SK-N-MC (cell line): Measurements from ENCODE around the gene ANKRD31.
"Not testable (repeated sequence)": the region's sequence is repeated elsewhere in the genome, so short reads cannot be mapped to it uniquely, and the experiment has no call there.

Experiments
- EZH2 ChIP-seq: fragments of 200-600 bp; sonication (generic); IDR thresholded peaks from one replicate; pipeline ENCODE4 v1.6.1; 2017; ENCODE audit warnings: antibody characterized with exemption
- POLR2AphosphoS5 ChIP-seq: IDR thresholded peaks from 2 replicates; pipeline ENCODE4 v1.6.1; 2012; ENCODE audit warnings: mild to moderate bottlenecking, low read depth, low read length, borderline replicate concordance

DNA sequence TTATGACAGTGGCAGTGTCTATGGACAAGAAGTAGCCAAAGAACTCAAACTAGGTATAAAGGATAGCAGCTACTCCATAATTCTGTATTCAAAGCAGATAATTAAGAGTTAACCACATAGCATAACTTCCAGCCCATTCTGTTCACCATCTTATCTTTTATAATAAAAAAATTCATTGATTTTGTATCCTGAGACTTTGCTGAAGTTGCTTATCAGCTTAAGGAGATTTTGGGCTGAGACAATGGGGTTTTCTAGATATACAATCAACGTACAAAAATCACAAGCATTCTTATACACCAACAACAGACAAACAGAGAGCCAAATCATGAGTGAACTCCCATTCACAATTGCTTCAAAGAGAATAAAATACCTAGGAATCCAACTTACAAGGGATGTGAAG lies 122.4 kb downstream of the ANKRD31 start:
- not testable (repeated sequence) for TF ChIP-seq POLR2AphosphoS5, EZH2
